ENCODE data around the gene CEL. TPM values are rescaled to one million over a fixed set of nuclear protein-coding genes. Genes with fewer than 3 reads are reported as not detected.
"Not testable (repeated sequence)": the region's sequence is repeated elsewhere in the genome, so short reads cannot be mapped to it uniquely, and the experiment has no call there.

The CEL gene
- total RNA-seq, 2 donors from 2014 or later, result 0.78 to 5.3 TPM

DNA sequence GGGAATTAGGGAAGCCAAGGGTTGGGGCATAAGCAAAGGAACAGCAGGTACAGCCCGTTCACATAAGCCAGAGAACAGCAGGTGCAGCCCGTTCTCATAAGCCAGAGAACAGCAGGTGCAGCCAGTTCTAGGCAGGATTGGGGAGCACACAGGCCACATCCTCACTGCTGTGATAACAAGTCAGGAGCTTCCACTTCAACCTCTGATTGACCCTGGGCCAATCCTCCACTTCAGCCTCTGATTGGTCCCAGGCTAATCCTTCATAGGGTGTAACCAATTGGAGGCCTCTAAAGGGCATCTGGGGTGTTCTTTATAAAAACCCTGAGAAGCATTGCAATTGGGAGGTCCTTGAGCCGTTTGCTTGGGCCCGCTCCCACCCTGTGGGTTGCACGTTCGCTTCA is 27.5 kb downstream of the CEL start:
- TF ChIP-seq, protein P1, sequence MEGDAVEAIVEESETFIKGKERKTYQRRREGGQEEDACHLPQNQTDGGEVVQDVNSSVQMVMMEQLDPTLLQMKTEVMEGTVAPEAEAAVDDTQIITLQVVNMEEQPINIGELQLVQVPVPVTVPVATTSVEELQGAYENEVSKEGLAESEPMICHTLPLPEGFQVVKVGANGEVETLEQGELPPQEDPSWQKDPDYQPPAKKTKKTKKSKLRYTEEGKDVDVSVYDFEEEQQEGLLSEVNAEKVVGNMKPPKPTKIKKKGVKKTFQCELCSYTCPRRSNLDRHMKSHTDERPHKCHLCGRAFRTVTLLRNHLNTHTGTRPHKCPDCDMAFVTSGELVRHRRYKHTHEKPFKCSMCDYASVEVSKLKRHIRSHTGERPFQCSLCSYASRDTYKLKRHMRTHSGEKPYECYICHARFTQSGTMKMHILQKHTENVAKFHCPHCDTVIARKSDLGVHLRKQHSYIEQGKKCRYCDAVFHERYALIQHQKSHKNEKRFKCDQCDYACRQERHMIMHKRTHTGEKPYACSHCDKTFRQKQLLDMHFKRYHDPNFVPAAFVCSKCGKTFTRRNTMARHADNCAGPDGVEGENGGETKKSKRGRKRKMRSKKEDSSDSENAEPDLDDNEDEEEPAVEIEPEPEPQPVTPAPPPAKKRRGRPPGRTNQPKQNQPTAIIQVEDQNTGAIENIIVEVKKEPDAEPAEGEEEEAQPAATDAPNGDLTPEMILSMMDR (IDR thresholded peaks at IDR 0.05), result no peak

DNA sequence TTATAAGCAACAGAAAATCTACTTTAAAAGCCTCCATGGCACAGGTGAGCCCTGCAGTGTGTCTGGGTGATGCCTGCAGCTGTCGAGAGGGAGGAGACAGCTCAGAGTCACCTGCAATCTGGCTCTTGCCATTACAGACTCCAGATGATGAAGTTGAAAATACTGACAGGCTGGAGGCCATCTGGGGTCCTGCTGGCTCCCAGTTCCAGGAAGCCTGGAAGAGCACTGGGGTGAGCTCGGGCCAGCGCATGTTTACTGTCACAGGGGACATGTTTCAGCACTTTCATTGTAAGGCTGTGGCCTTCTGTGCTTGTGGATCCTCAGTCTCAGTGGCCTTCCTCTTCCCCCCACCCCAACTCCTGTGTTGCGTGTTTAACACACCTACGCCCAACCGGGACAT is 28.4 kb downstream of the CEL start:
- no peak for DNase-seq (ENCODE audit: low spot score)
- ATAC-seq (ENCODE audit: insufficient number of reproducible peaks, low FRiP score, low read depth), result no peak
- TF ChIP-seq, protein P1 (IDR thresholded peaks at IDR 0.05), result no peak
- no peak overlapping the region for H3K4me3 ChIP-seq
- H3K4me1 ChIP-seq (ENCODE audit: control insufficient read depth in 1 of 2, low read depth in 2 of 2), result no peaks in the 10 kb centered on the region
- no peak overlapping the region for H3K27ac ChIP-seq
- no peaks in the 10 kb centered on the region for H3K27me3 ChIP-seq (replicated peaks; ENCODE audit: insufficient read depth)
- H3K36me3 ChIP-seq, result no peaks in the 10 kb centered on the region
- no peaks in the 10 kb centered on the region for H3K9me3 ChIP-seq

More for the DNA sequence above, 27.5 kb downstream of the CEL start:
- Histone ChIP-seq H3K27me3 (replicated peaks; ENCODE audit: insufficient read depth) (no peaks in the 10 kb centered on the region), H3K4me1 (ENCODE audit: control insufficient read depth in 1 of 2, low read depth in 2 of 2) (no peaks in the 10 kb centered on the region), H3K36me3 (no peaks in the 10 kb centered on the region), H3K27ac (no peak overlapping the region), H3K4me3 (no peak overlapping the region), H3K9me3 (no peaks in the 10 kb centered on the region)
- no peak for ATAC-seq (ENCODE audit: insufficient number of reproducible peaks, low FRiP score, low read depth)
- DNase-seq (ENCODE audit: low spot score), result no peak

DNA sequence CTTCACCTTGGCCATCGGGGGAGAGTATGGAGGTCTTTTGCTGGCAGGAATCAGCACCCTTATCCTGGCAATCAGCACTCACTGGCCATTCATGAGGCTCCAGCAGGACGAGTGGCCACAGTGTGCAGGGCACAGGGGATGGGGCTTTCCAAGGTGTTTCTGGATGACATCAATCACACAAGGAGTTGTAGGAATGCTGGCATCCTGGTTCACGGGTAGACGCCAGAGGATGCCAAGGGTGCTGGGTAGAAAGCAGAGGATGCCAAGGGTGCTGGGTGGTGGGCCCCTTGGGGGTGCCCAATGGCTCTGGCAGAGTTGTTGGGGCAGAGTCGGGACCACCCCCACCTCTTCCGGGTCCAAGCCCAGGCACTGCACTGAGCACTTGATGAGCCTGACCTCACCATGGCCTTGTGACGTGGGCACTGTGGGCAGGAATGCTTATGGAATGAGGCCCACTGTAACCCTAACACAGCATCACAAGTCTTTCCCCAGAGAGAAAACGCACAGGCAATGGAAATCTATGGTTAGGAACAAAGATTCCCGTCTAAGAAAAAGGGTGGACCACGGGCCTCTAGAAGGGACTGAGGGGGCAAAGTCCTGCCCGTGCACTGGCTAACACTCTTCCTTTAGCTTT is 29.1 kb downstream of the CEL start:
- no peak overlapping the region for H3K27ac ChIP-seq
- ATAC-seq (ENCODE audit: insufficient number of reproducible peaks, low FRiP score, low read depth), result no peak
- no peaks in the 10 kb centered on the region for H3K36me3 ChIP-seq
- DNase-seq (ENCODE audit: low spot score), result no peak
- no peak overlapping the region for H3K4me3 ChIP-seq
- H3K9me3 ChIP-seq, result peaks cover 3% of the 10 kb centered on the region
- H3K4me1 ChIP-seq (ENCODE audit: control insufficient read depth in 1 of 2, low read depth in 2 of 2), result no peaks in the 10 kb centered on the region
- TF ChIP-seq, protein P1 (IDR thresholded peaks at IDR 0.05), result no peak
- no peaks in the 10 kb centered on the region for H3K27me3 ChIP-seq (replicated peaks; ENCODE audit: insufficient read depth)

DNA sequence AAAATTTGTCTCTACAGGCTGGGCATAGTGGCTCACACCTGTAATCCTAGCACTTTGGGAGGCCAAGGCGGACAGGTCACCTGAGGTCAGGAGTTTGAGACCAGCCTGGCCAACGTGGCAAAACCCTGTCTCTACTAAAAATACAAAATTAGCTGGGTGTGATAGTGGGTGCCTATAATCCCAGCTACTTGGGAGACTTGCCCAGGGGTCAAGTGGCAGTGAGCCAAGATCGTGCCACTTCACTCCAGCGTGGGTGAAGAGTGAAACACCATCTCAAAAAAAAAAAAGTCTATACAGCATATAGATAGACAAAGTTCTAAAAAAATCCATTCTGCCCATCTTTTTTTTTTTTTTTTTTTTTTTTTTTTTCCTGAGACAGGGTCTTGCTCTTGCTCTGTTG is 32.6 kb downstream of the CEL start:
- not testable (repeated sequence) for ATAC-seq (ENCODE audit: insufficient number of reproducible peaks, low FRiP score, low read depth); H3K4me3 ChIP-seq; DNase-seq (ENCODE audit: low spot score); H3K4me1 ChIP-seq (ENCODE audit: control insufficient read depth in 1 of 2, low read depth in 2 of 2); H3K27me3 ChIP-seq (replicated peaks; ENCODE audit: insufficient read depth); H3K27ac ChIP-seq
- Histone ChIP-seq H3K9me3 (peaks cover 10% of the 10 kb centered on the region), H3K36me3 (peaks cover 21% of the 10 kb centered on the region)

DNA sequence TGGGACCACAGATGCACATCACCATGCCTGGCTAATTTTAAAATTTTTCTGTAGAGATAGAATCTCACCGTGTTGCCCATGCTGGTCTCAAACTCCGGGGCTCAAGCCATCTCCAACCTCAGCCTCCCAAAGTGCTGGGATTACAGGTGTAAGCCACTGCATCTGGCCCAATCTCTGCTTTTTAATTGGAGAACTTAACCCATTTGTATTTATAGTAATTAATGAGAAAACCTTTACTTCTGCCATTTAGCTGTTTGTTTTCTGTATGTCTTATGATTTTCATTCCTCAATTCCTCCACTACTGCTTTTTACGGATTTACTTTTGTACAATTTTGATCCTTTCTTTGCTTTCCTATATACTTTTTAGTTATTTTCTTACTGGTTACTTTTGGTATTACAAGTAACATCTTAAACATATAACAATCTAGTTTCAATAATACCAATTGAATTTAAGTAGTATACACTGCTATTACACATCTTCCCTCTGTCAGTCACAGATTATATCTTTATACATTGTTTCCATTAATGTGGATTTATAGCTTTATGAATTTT is 33.1 kb downstream of the CEL start:
- no peaks in the 10 kb centered on the region for H3K27me3 ChIP-seq (replicated peaks; ENCODE audit: insufficient read depth)
- H3K9me3 ChIP-seq, result peaks cover 10% of the 10 kb centered on the region
- TF ChIP-seq, protein P1 (IDR thresholded peaks at IDR 0.05), result no peak
- no peak overlapping the region for H3K27ac ChIP-seq
- DNase-seq (ENCODE audit: low spot score) (no peak), ATAC-seq (ENCODE audit: insufficient number of reproducible peaks, low FRiP score, low read depth) (no peak)
- H3K4me3 ChIP-seq, result no peak overlapping the region
- H3K4me1 ChIP-seq (ENCODE audit: control insufficient read depth in 1 of 2, low read depth in 2 of 2), result no peaks in the 10 kb centered on the region
- H3K36me3 ChIP-seq, result peaks cover 26% of the 10 kb centered on the region

Measured in thoracic aorta (tissue), 2 donors.